GM19463 (cell line): ENCODE measurements around the gene CSGALNACT2.
A peak's percentile ranks its signal among the peaks of the same experiment; 100 is the strongest.
"Not testable (repeated sequence)": the region's sequence is repeated elsewhere in the genome, so short reads cannot be mapped to it uniquely, and the experiment has no call there.

Experiments used
- ATAC-seq: cut with Tn5 transposase; IDR thresholded peaks from one replicate; pipeline ENCODE4 v1.9.1; 2021; ENCODE audit warnings: mild to moderate bottlenecking, moderate library complexity; ENCODE audit not compliant: unreplicated experiment

CSGALNACT2 gene, protein sequence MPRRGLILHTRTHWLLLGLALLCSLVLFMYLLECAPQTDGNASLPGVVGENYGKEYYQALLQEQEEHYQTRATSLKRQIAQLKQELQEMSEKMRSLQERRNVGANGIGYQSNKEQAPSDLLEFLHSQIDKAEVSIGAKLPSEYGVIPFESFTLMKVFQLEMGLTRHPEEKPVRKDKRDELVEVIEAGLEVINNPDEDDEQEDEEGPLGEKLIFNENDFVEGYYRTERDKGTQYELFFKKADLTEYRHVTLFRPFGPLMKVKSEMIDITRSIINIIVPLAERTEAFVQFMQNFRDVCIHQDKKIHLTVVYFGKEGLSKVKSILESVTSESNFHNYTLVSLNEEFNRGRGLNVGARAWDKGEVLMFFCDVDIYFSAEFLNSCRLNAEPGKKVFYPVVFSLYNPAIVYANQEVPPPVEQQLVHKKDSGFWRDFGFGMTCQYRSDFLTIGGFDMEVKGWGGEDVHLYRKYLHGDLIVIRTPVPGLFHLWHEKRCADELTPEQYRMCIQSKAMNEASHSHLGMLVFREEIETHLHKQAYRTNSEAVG

DNA sequence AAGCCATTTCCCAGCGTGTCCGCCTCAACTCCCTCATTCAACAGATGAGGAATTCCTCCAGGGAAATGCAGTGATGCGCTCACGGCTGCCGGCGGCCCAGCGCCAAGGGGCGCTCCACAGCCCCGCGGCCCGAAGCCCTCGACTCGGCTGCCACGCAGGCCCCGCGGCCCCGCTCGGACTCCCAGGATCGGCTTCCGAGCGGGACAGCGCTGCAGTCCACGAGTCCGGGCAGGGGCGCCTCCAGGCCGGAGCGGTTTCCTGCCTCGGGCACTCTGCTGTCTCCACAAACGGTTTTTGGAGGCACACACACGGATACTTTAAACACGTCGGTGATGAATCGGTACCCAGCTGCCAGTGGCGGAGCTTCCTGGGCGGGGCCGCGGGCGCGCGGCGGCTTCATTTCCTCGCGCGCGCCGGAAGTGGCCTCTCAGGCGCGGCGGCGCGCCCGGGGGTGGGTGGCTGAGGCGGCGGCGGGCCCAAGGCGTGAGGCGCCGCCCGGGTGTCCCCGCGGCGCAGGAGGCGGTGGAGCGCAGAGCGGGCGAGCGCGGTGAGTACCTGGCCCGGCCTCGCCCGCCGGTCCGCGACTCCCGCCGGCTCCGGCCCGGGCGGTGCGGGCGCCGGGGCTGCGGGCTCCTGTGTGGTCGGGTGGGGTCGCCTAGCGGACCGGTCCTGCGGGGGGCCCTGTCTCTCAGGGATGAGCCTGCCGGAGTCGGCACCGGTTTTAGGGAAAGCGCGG is at the start of gene CSGALNACT2:
TSS of gene CSGALNACT2 (plus strand) at position 425 of the 736 bp plus-strand sequence. CDS start 16,705 bp downstream, outside the sequence.
- ATAC-seq = peak; percentile 67

DNA sequence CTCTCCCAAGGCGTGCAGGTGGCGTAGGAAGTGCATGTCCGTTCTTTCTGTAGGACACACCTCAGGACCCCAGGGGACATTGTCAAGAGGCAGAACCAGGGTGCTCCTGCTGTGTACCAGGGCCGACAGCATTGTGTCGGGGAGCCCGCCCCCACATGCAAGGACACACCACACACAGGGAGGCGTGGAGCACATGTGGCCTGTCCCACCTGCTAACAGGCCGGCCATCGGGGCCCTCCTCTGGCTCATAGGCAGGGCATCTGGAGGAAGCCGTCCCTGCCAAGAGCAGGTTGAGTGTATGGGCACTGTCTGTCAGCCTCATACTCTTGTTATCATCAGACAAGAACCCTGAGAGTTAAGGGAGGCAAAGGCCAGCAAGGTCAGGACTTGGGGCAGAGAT is 48.7 kb upstream of the CSGALNACT2 start:
- no peak for ATAC-seq

DNA sequence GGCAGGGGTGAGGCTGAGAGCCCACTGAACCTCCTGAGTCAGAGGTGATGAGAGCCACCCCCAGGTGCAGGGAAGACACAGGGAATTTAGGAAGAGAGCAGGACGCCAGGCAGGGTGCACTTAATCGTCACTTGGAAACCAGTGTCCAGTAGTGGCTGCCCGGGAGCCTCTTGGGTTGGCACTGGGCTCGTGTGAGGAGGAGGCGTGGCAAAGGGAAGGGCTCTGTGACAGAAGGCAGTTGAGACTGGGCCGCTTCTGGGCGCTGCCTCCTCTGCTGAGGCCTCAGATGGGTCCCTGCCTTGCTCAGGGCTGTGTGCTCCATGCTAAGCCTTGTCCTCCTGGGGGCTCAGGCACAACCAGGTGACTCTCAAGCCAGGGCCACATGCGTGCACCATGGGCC is 48.1 kb upstream of the CSGALNACT2 start:
- no peak for ATAC-seq

DNA sequence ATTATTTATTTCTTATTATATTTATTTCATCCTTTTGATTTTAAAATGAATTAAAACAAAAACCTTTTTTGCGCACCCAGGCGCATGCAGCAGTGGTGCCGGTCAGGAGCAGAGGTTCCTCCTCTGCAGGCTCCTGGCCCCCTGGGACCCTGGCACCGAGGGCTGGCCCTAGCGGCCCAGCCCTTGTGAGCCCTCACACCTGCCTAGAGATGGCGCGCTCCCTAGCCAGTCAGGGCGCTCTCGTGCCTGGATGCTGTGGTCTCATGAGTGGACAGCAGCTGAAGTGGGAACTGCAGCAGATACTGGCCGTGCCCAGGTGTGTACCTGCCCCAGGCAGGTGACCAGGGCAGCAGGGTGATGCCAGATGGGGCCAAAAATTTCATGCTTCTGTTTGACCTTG is 47.6 kb upstream of the CSGALNACT2 start:
- no peak for ATAC-seq

DNA sequence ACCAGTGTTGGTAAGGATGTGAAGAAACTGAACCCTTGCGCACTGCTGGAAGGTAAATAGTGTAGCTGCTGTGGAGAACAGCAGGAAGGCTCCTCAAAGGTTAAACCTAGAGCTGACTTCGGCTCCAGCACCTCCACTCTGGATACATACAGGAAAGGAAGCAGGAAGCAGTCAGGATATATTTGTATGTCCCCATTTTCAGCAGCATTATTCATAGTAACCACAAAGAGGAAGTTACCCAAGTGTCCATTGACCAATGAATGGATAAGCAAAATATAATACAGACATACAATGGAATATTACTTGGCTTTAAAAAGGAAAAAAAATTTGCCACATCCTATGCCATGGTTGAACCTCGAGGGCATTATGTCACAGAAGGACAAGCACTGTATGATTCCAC is 46.4 kb upstream of the CSGALNACT2 start:
- no peak for ATAC-seq

DNA sequence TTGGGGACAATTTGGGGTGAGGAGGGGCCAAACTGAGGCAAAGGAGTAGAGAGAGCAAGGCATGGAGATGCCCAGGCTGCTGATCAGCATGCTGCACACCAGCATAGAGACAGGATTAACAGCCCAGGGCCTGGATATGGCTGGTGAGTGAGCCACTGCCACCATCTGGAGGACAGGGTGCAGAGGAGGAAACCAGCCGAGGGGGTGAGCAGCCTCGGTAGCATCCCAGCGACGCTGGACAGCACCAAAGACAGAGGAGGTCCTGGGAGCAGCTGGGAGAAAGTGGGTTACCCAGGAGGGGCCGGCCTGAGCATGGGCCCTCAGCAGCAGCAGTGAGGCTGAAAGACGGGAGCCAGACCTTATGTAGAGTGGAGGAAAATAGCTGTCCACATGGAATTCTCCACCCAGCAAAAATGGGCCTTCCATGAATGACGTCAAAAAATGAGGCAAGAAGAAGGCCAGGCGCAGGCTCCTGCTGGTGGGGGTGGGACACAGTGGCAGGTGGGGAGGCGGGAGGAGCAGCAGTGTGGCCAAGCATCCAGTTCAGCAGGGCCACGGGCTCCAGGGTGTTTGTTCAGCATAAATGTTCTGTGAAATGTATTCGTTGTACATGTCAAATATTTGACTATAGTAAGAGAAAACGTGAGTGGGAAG is 44.7 kb upstream of the CSGALNACT2 start:
- ATAC-seq = no peak

DNA sequence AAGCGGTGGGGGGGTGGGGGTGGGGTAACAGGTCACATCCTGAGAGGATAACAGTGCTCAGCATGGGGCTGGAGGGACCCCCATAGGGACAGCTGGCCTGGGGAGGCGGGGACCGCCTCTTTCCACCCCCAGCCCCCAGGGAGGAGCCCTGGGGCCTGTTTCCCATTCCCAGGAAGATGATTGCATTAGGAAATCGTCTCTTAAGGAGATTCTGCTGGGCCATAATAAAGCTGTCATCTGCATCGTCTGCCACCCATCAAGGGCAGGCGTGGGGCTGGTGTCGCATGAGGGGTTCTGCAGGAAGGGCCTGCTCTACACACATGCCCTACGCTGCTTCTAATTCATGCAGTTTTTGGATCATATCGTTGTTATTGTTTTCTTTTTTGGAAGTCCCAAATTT is 44.2 kb upstream of the CSGALNACT2 start:
- no peak for ATAC-seq

DNA sequence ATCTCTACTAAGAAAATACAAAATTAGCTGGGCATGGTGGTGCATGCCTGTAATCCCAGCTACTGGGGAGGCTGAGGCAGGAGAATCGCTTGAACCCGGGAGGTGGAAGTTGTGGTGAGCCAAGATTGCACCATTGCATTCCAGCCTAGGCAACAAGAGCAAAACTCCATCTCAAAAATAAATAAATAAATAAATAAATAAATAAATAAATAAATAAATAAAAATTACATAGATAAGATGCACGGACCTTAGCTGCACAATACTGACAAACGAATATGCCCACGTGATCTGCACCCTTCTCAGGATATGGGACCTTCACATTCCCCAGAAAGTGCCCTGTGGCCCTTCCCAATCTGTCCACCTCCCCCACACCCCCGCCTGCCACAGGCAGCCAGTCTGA is 38.9 kb upstream of the CSGALNACT2 start:
- ATAC-seq = not testable (repeated sequence)

DNA sequence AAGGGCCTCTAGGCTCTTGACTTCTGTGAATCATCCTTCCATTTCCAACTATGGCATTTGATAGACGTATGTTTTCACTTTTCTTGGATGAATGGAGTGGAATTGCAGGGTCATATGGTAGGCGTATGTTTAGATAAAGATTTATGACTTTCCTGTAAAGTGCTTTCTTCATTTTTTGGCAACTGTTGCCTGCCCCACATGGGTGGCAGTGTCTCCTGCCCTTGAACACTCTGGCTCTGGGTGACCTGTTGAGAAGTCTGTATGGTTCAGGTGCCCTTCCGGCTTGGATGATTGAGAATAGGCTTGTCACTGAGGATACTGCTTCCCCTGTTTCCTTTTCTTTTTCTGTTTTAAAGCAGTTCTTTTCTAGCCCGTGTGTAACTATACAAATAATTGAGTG is 38.3 kb upstream of the CSGALNACT2 start:
- no peak for ATAC-seq

DNA sequence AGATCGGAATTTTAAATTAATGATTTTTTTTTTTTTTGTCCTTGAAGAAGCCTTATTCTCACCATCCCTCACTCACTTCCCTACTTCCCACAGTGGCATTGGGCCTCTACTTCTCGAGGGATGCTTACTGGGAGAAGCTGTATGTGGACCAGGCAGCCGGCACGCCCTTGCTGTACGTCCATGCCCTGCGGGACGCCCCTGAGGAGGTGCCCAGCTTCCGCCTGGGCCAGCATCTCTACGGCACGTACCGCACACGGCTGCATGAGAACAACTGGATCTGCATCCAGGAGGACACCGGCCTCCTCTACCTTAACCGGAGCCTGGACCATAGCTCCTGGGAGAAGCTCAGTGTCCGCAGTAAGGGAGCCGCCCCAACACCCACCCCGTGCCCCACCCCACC is 37.9 kb upstream of the CSGALNACT2 start:
- ATAC-seq = no peak

DNA sequence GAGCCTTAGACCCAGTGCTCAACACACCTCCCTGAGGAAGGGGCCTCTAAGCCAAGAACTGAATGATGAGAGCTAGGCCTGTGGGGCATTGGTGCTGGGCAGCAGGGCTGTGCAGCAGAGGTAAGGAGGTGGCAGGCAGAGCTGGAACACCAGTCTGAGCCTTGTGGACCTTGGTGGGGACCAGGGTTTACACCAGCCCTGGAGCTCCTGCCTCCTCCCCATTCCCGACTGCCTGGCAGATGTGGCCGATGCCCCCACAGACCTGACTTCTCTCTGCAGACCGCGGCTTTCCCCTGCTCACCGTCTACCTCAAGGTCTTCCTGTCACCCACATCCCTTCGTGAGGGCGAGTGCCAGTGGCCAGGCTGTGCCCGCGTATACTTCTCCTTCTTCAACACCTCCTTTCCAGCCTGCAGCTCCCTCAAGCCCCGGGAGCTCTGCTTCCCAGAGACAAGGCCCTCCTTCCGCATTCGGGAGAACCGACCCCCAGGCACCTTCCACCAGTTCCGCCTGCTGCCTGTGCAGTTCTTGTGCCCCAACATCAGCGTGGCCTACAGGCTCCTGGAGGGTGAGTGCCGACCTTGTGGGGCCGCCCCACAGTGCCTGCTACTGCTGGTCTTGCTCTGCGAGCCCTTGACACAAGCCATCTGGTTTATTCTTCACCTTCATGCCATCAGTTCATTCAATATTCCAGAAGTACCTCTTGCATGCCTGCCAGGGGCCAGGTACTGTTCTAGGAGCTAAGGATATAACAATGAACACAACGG is 36.0 kb upstream of the CSGALNACT2 start:
- no peak for ATAC-seq

DNA sequence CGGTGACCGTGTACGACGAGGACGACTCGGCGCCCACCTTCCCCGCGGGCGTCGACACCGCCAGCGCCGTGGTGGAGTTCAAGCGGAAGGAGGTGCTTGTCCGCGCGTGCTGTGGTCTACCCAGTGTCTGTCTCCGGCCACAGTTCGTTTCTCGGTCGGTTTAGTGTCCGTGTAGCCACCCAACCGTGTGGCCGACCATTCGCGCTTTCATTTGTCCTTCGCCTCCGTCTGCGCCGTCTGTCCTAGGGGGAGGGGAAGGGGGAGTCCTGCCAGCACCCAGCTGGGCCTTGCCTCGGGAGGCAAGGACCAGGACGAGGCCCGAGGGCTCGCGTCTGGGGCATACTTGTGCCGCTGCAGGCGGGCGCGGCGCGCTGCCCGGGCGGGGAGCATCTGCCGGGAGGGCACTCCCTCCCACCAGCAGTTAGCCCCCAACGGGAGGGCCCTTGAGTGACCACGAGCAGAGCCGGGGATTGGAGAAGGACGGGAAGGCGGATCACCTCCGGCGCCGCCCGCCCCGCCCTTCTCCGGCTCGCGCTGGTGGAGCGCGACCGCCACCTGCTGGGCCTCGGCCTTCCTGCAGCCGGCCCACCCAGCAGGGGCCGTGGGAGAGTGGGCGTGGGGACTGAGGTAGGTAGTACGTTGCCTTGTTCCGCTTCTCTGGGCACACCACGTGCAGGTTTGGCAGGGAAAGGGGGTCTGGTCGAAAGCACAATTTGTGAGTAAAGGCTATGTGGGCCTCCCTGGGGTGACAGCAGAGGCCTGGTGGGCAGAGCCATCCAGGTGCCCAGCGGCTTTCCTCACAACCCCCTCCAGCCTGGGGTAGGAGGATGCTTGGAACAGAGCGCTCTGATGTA is 32.9 kb upstream of the CSGALNACT2 start:
- ATAC-seq = peak; percentile 72

DNA sequence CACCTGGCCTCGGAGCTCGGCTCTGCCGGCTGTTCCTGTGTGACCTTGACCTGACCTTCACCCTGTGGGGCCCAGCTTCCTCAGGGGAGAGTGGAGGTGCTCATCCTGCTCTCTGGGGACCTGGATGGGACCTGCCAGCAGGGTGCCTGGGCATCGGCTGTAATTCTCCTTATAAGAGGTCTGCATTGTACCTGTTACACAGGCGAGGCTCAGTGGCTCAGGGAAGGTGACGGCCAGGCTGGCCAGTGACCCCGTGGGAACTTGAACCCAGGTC is 32.4 kb upstream of the CSGALNACT2 start:
- no peak for ATAC-seq

DNA sequence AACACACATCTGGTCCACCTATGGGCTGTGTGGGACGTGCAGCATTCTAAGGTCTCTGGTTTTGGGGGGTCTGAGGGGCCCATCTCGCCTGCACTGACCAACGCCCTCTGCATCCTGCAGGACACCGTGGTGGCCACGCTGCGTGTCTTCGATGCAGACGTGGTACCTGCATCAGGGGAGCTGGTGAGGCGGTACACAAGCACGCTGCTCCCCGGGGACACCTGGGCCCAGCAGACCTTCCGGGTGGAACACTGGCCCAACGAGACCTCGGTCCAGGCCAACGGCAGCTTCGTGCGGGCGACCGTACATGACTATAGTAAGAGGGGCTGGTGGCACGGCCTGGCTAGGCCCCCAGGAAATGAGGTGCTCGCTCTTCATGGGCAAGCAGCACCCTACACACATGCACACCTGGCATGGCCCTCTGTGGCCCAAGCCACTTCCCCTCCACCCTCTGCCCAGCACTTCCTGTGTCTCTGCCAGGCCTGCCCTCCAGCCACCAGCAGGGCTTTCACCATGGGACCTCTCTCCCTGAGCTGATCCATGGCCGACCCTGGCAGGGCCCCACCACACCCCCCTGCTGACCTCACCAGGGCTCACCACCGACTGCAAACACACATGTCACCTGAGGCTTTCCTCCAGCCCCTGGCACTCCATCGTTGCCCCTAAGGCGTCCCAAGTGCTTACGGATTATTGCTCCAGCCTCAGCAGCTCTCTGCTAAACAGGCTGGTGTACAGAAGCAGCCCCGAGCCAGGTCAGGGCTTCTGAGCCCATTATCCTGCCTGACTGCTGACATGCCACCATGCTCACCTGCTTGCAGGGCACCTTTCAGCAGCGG is 31.8 kb upstream of the CSGALNACT2 start:
- no peak for ATAC-seq

DNA sequence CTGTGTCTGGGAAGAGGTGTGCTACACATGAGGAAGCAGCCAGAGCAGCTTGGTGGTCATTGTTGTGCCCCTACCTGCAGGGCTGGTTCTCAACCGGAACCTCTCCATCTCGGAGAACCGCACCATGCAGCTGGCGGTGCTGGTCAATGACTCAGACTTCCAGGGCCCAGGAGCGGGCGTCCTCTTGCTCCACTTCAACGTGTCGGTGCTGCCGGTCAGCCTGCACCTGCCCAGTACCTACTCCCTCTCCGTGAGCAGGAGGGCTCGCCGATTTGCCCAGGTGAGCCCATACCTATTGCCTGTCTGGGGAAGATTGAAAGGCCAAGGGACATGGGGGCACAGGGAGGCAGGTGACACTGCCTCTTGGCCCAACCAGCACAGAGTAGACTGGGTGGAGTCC is 29.3 kb upstream of the CSGALNACT2 start:
- no peak for ATAC-seq

DNA sequence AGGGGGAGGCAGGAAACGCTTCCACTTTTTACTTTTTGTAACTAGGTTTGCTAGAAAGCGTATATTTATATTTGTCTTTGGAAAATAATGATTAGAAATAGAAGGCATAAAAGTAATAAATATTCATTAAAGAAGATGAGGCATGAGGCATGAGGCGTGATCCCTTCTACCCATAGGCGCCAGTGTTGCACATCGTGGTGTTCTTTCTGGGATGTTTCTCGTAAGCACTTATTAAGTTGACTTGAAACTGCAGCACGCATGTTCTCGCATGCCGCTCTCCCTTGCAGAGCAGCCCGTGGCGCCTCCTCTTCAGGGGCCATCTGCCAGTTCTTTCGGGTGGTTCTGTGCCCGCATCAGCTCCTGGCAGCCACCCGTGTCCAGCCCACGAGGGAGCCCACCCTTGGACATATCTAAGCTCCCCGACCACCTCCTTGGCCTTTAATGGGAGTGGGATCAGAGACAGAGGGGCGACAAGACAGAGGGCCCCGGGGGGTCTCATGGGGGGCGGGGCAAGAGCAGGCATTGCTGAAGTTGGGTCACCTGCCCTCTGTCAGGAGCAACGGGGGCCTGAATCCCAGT is 28.5 kb upstream of the CSGALNACT2 start:
- ATAC-seq = no peak

DNA sequence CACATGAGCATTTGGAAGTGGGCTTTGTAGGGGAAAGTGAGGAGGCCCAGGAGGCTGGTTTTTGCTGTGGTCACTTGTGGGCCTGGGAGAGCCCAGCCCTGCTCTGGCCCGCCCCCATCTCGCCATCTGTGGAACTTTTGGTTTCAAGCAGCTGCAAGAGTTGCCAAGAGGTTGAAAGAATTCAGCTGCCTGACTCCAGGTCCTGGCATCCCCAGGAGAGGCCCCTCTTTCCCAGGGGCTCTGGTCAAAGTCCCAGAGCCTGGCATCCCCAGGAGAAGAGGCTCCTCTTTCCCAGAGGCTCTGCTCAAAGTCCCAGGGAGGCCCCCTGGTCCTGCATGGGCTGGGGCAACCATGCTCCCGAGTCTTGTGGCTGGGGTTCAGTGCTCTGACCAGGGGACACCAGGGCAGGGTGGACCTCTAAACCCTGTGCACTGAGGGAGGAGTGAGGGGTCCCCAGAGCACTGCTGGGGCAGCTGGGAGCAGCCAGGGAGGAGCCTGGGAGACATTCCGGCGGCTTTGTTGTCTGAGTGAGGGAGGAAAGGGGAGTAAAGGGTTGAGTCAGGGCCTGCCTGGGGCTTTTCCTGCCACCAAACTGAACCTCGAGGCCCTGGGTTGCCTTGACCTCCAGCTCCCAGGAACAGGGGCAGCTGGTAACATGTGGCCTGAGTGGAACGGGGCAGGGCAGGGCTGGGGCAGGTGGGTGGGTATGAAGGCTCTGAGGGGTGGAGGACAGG is 27.7 kb upstream of the CSGALNACT2 start:
- peak; percentile 69 for ATAC-seq

DNA sequence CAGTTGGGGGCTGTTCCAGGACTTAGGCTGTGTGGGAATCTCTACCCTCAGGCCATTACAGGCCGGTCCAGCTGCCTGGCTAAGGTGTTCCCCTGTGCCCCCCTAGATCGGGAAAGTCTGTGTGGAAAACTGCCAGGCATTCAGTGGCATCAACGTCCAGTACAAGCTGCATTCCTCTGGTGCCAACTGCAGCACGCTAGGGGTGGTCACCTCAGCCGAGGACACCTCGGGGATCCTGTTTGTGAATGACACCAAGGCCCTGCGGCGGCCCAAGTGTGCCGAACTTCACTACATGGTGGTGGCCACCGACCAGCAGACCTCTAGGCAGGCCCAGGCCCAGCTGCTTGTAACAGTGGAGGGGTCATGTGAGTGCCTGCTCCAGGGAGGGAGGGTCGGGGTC is 27.1 kb upstream of the CSGALNACT2 start:
- no peak for ATAC-seq
